OCI-LY7 (cell line): Measurements from ENCODE around the gene ALG1.

Experiments used
- CTCF ChIP-seq: fragments of 200-600 bp; sonication (generic); conservative IDR thresholded peaks from 2 replicates; pipeline ENCODE4 v1.5.1; 2014; ENCODE audit warnings: mild to moderate bottlenecking, antibody characterized with exemption, low read length, moderate library complexity, mixed read lengths
- EZH2phosphoT487 ChIP-seq: fragments of 200-600 bp; sonication (generic); IDR thresholded peaks from 2 replicates; pipeline ENCODE4 v1.6.1; 2018; ENCODE audit warnings: low read depth, borderline replicate concordance, mild to moderate bottlenecking, mixed run types, antibody characterized with exemption, low read length, moderate library complexity, mixed read lengths

- TF ChIP-seq CTCF (no peak), EZH2phosphoT487 (no peak)
Observed at GRCh38 chr16:5058476-5058875, 13.2 kb upstream of the ALG1 start.
